Activated CD8-positive, alpha-beta T cell treated with anti-CD3 and anti-CD28 coated beads for 36 hours (primary cell): Measurements from ENCODE around the gene NCCRP1. TPM values are rescaled to one million over a fixed set of nuclear protein-coding genes. Genes with fewer than 3 reads are reported as not detected.

ENCODE experiments used
- ATAC-seq: fragments of 200-7000 bp; cut with Tn5 transposase; one replicate; pipeline ENCODE4 v1.10.0; 2021; ENCODE audit warnings: mild to moderate bottlenecking, moderate library complexity
- CTCF ChIA-PET: fragments of 350-600 bp; sonication (Branson Sonifier 250); formaldehyde crosslinking; loops from one replicate; lab custom pipeline; 2021; ENCODE audit warnings: antibody characterized with exemption; lab: Charles Lee
- POLR2A ChIA-PET: fragments of 350-600 bp; sonication (Branson Sonifier 250); formaldehyde crosslinking; loops from one replicate; lab custom pipeline; 2021; ENCODE audit warnings: antibody characterized with exemption; lab: Charles Lee
- DNase-seq: peaks from one replicate; pipeline ENCODE4 v3.0.0-alpha.2; 2020
- H3K27ac Mint-ChIP-seq: one replicate; pipeline ENCODE4 v1.8.0; 2021; ENCODE audit warnings: mild to moderate bottlenecking, mixed read lengths
- H3K27me3 Mint-ChIP-seq: one replicate; pipeline ENCODE4 v1.8.0; 2021; ENCODE audit warnings: mixed read lengths
- H3K36me3 Mint-ChIP-seq: one replicate; pipeline ENCODE4 v1.8.0; 2021; ENCODE audit warnings: low read depth, mixed read lengths
- H3K4me1 Mint-ChIP-seq: one replicate; pipeline ENCODE4 v1.8.0; 2021; ENCODE audit warnings: low read depth, mixed read lengths
- H3K4me3 Mint-ChIP-seq: one replicate; pipeline ENCODE4 v1.8.0; 2021; ENCODE audit warnings: mild to moderate bottlenecking, moderate library complexity, mixed read lengths
- H3K9me3 Mint-ChIP-seq: one replicate; pipeline ENCODE4 v1.8.0; 2021; ENCODE audit warnings: mixed read lengths
- CTCF ChIP-seq: fragments of 200-600 bp; IDR thresholded peaks from one replicate; pipeline ENCODE4 v1.8.0; 2022; ENCODE audit warnings: antibody characterized with exemption, mild to moderate bottlenecking
- intact Hi-C: fragments of 100-400 bp; cut with micrococcal nuclease; formaldehyde crosslinking; loops from one replicate; pipeline ENCODE4 v1.10.0; 2022
- total RNA-seq, 2 experiments: library from RNA; stranded (reverse); gene quantifications; one replicate each; pipeline ENCODE4 v1.2.3, GENCODE V29; 2021

NCCRP1 gene
- total RNA-seq, 2 experiments from 2014 or later: not detected

- intact Hi-C loops: no loop called here
- ATAC-seq: no peak
- DNase-seq: no peak
- no peaks in the 10 kb centered on the region for H3K36me3 Mint-ChIP-seq
- no peak overlapping the region for H3K4me3 Mint-ChIP-seq
- ChIA-PET CTCF (interaction anchor here (1.0 to 1.3 kb wide), 2 partner anchors 31 to 84 kb away, joined by 3 to 4 read pairs; no protein-coding TSS in a partner anchor), POLR2A (no interaction called here)
- no peak for TF ChIP-seq CTCF
- no peaks in the 10 kb centered on the region for H3K4me1 Mint-ChIP-seq
- peaks cover 31% of the 10 kb centered on the region for H3K27me3 Mint-ChIP-seq
- H3K27ac Mint-ChIP-seq: no peak overlapping the region
- no peaks in the 10 kb centered on the region for H3K9me3 Mint-ChIP-seq
These were observed 8.6 kb downstream of the NCCRP1 start for GRCh38 chr19:39205449-39205764.

GRCh38 chr19:39206122-39206521, 9.4 kb downstream of the NCCRP1 start:
- H3K9me3 Mint-ChIP-seq: no peaks in the 10 kb centered on the region
- intact Hi-C loops: no loop called here
- CTCF ChIA-PET: interaction anchor here (1.0 kb wide), 1 partner anchor 32 kb away, joined by 3 read pairs; no protein-coding TSS in a partner anchor
- DNase-seq (no peak), ATAC-seq (no peak)
- TF ChIP-seq CTCF: no peak
- H3K27ac Mint-ChIP-seq: no peak overlapping the region
- peaks cover 24% of the 10 kb centered on the region for H3K27me3 Mint-ChIP-seq
- no peaks in the 10 kb centered on the region for H3K4me1 Mint-ChIP-seq
- no peak overlapping the region for H3K4me3 Mint-ChIP-seq
- H3K36me3 Mint-ChIP-seq: no peaks in the 10 kb centered on the region
- POLR2A ChIA-PET: no interaction called here

- TF ChIP-seq CTCF: no peak
- no peak for DNase-seq
- POLR2A ChIA-PET: no interaction called here
- no peaks in the 10 kb centered on the region for H3K36me3 Mint-ChIP-seq
- intact Hi-C loops: no loop called here
- peaks cover 18% of the 10 kb centered on the region for H3K27me3 Mint-ChIP-seq
- H3K27ac Mint-ChIP-seq: no peak overlapping the region
- H3K9me3 Mint-ChIP-seq: no peaks in the 10 kb centered on the region
- H3K4me3 Mint-ChIP-seq: no peak overlapping the region
- no peaks in the 10 kb centered on the region for H3K4me1 Mint-ChIP-seq
- no peak for ATAC-seq
- CTCF ChIA-PET: interaction anchor here (0.6 to 0.9 kb wide), 2 partner anchors 85 to 126 kb away, joined by 3 read pairs; no protein-coding TSS in a partner anchor
These were observed 10.6 kb downstream of the NCCRP1 start for GRCh38 chr19:39207293-39207836.

GRCh38 chr19:39208175-39208795, 11.5 kb downstream of the NCCRP1 start:
- Mint-ChIP-seq H3K27ac (no peak overlapping the region), H3K4me3 (no peak overlapping the region), H3K4me1 (no peaks in the 10 kb centered on the region), H3K27me3 (peaks cover 11% of the 10 kb centered on the region), H3K9me3 (no peaks in the 10 kb centered on the region), H3K36me3 (no peaks in the 10 kb centered on the region)
- ATAC-seq: no peak
- CTCF ChIA-PET: interaction anchor here (0.6 to 0.9 kb wide), 2 partner anchors 86 to 127 kb away, joined by 3 read pairs; no protein-coding TSS in a partner anchor
- TF ChIP-seq CTCF: no peak
- intact Hi-C loops: no loop called here
- no peak for DNase-seq
- POLR2A ChIA-PET: no interaction called here

GRCh38 chr19:39209196-39209595, 12.4 kb downstream of the NCCRP1 start:
- Mint-ChIP-seq H3K27me3 (peaks cover 5% of the 10 kb centered on the region), H3K4me1 (no peaks in the 10 kb centered on the region), H3K36me3 (no peaks in the 10 kb centered on the region), H3K9me3 (no peaks in the 10 kb centered on the region), H3K4me3 (no peak overlapping the region), H3K27ac (no peak overlapping the region)
- CTCF ChIA-PET: no interaction called here
- DNase-seq: no peak
- intact Hi-C loops: no loop called here
- TF ChIP-seq CTCF: no peak
- POLR2A ChIA-PET: no interaction called here
- no peak for ATAC-seq
